ENCODE data around the gene MOSMO. TPM values are rescaled to one million over a fixed set of nuclear protein-coding genes. Genes with fewer than 3 reads are reported as not detected.
A peak's percentile ranks its signal among the peaks of the same experiment; 100 is the strongest.

The MOSMO gene
- total and polyA plus RNA-seq, 2 of the 13 experiments (the other 11 are each of a cell fraction or from before 2014, with no cell fraction given), result 26.7 to 32.6 TPM

- no peak for TF ChIP-seq TP53 (CRISPR knock-in tag; conservative IDR thresholded peaks at IDR 0.05)
- TF ChIP-seq HCFC1 (IDR thresholded peaks at IDR 0.05; ENCODE audit: low read depth, low read length), result no peak
- no peak for TF ChIP-seq SAFB2 (CRISPR knock-in tag; IDR thresholded peaks at IDR 0.05; ENCODE audit: borderline replicate concordance, low read depth)
- TF ChIP-seq PAF1 (CRISPR knock-in tag; IDR thresholded peaks at IDR 0.05), result no peak
- TF ChIP-seq TIGD3 (CRISPR knock-in tag; IDR thresholded peaks at IDR 0.05; ENCODE audit: borderline replicate concordance), result peak; percentile 76; the same call in 1 of the 2 replicates
- TF ChIP-seq ARID4A (CRISPR knock-in tag; IDR thresholded peaks at IDR 0.05; ENCODE audit: borderline replicate concordance), result no peak
- no peak for TF ChIP-seq ZNF496 (CRISPR knock-in tag; IDR thresholded peaks at IDR 0.05; ENCODE audit: insufficient replicate concordance)
- no peak for TF ChIP-seq TBP (CRISPR knock-in tag; IDR thresholded peaks at IDR 0.05)
- no peak for TF ChIP-seq KLF6 (CRISPR knock-in tag; IDR thresholded peaks at IDR 0.05)
- TF ChIP-seq TBX3 (IDR thresholded peaks at IDR 0.05; ENCODE audit: borderline replicate concordance), result no peak
- TF ChIP-seq ZNF431 (CRISPR knock-in tag; IDR thresholded peaks at IDR 0.05; ENCODE audit: borderline replicate concordance, low read depth), result no peak
- TF ChIP-seq RBAK (CRISPR knock-in tag; IDR thresholded peaks at IDR 0.05), result 0 out of 2 replicates have a peak, but pooled peaks have one; percentile 25
- no peak for TF ChIP-seq ZBTB25 (CRISPR knock-in tag; IDR thresholded peaks at IDR 0.05)
- no peak for TF ChIP-seq TERF1 (CRISPR knock-in tag; IDR thresholded peaks at IDR 0.05)
- TF ChIP-seq PCBP1 (IDR thresholded peaks at IDR 0.05; ENCODE audit: borderline replicate concordance, low read depth, low read length), result no peak
- TF ChIP-seq ZNF44 (CRISPR knock-in tag; IDR thresholded peaks at IDR 0.05), result no peak
- TF ChIP-seq ZNF580 (CRISPR knock-in tag; IDR thresholded peaks at IDR 0.05; ENCODE audit: borderline replicate concordance, low read depth), result peak; percentile 12; the same call in 1 of the 2 replicates
- TF ChIP-seq ZBTB2 (CRISPR knock-in tag; IDR thresholded peaks at IDR 0.05; ENCODE audit: low read depth), result no peak
- no peak for TF ChIP-seq ZNF367 (CRISPR knock-in tag; IDR thresholded peaks at IDR 0.05; ENCODE audit: borderline replicate concordance)
These were observed 10.8 kb upstream of the MOSMO start (continued) for GRCh38 chr16:21996923-21997696.

Measured in HepG2 (cell line).